HG02798 (cell line): ENCODE measurements around the gene THSD4.

Experiments
- ATAC-seq: cut with Tn5 transposase; IDR thresholded peaks from one replicate; pipeline ENCODE4 v1.9.1; 2021; ENCODE audit warnings: mild to moderate bottlenecking; ENCODE audit not compliant: unreplicated experiment, poor library complexity

THSD4 gene

DNA sequence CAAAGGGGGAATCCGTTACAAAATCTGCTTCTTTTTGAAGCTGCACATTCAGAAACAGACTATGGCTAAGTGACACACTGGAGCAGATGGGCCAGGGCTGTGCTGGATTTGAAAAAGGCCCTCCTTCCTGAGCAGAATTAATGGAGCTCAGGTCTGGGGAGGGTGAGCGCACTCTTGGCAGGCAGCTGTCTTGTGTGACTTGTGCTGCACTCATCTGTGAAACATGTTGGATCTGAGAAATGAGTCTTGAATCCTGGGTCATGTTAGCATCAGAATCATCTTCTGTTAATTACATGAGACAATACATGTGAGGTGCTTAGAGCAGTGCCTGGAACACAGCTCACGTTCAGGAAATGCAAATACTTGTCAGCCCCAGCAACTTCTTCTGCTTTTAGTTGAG is 219.6 kb downstream of the THSD4 start:
- no peak for ATAC-seq

DNA sequence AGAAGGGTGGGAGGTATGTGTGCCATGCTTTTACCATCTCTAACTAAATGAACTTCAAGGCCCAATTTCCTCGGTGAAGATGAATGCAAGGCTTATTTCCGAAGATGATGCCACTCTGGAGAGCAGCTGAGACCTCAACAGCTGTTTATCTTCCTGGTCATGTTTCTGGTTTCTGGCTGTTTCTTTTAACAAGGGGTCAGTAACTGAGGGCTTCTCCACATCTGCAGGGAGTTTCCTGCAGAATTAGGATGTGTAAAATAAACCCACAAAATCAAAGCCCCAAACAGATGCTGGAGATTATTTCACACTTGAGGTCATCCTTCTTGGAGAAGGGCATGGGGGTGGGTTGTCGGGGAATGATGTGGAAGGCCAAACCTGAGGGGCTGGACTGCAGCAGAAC is 220.3 kb downstream of the THSD4 start:
- no peak for ATAC-seq

DNA sequence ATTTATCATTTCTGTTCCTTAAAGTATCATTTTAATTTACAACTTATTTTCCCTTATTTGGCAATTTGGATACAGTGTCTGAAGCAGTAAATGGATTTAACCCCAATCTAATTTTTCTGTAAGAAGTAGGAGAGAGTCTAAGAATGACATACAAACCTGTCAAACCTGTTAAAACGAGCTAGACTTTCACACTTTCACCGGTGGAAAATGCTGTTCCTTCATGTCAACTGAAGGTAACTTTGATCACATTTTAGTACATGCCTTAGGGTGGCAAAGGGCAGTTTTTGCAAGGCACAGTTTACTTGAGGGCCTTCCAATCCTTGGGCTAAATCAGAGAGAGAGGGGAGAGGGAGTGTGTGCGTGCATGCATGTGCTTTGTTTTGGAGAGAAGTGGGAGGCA is 221.4 kb downstream of the THSD4 start:
- ATAC-seq = no peak

DNA sequence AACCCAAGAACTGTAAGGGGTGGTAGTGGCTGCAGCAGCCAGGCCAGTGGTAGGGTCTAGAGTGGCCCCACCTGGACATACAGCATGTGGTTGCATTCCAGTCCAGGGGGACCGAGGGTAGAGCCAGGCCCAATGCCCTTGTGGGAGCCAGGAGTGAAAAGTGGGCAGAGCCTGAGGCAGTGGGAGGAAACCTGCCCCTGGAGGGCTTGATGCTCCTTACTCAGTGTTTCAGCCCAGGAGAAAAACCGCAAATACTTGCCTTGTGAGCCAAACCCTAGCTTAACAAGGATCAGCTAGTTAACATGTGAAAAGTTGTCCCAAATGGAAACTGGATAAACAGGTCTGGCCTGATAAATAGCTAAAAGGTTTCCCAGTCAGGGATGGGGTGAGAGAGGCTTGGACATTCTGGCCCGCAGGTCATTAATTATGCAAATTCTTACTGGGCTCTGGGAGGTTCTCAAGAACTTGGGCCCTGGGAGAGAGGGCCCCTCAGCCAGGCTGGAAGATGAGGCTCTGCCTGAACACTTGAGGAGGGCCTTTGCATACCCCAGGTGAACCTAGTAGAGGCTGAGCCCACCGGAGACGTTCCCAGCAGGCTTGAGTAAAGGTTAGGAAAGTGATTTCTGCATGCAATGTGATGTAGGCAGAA is 222.1 kb downstream of the THSD4 start:
- ATAC-seq = no peak

DNA sequence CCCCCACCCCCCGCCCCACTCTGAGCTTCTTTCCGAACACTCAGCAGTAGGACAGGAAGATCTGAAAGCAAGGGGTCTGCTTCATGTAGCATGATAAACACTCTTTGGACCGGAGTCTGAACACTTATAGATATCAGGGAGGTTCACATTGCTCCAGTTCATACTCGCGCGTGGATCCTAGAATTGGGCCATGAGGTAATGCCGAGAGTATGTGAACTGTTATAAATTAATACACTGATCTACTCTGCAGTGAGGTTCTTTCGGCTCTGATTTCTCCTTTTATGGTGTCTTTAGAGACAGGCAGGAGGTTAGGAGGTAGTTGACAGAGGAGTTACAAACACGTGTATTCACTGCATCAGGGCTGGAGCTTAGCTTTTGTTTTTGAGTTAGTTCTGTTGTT is 223.0 kb downstream of the THSD4 start:
- no peak for ATAC-seq

DNA sequence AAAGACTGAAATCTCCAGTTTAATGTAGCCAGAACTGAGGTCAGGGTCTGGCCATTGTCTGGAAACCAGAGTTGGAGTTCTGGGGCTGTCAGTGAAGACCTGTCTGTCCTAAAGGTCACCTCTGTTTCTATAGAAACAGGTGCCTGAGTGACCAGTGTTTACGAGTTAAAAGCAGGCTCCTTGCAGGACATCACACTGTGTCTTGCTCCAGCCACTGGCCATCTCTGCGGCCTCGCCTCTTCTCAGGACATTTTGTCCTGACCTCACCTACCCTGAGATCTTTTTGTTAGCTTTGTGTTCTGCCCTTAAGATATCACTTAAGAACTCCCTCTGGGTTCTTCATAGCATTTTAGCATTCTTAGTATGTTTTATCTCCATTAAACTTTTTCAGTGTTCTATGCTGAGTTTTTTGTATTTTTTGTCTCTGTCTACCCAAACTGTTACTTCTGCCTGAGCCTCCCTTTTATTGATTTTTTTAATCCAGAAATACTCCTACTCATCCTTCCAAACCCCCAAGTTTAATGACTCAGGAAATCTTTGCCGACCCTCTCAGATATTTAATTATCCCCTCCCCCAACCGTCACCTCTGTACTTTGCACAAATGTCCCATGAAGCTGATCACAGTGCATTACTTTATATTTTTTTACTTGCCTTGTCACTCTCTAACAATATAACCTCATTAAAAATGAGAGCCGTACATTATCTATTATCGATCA is 223.7 kb downstream of the THSD4 start:
- ATAC-seq = no peak

DNA sequence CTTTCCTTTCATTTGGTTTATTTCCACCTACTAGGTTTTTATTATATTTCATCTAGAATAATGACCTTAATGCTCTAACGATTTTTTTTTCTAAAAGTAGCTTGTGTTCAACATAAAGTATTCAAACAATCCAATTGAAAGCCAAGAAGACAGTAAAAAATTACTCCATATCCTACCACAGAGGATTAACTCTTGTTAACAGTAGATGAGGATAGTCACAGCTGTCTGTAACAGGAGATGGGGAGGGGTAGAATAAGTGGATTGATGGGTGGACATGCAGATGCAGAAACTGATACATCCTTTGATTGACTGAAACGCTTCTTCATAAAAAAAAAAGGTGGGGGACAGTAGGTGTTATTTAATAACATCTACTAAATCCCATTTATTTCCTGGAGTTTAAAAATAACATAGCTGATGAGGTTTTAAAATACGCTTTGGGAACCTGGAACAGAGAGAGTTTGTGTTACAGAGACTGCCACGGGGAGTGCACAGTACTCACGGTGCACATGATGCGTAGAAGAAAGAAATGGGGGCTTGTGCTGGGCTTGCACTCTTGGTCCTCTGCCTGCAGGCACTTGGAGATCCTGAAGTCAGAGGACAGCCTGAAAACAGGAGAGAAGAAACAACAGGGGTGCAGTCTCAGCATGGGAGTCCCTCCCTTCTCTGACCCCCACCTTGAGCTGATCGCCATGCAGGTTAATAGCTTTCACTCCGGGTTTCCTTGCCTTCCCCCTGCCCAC is 226.7 kb downstream of the THSD4 start:
- no peak for ATAC-seq

DNA sequence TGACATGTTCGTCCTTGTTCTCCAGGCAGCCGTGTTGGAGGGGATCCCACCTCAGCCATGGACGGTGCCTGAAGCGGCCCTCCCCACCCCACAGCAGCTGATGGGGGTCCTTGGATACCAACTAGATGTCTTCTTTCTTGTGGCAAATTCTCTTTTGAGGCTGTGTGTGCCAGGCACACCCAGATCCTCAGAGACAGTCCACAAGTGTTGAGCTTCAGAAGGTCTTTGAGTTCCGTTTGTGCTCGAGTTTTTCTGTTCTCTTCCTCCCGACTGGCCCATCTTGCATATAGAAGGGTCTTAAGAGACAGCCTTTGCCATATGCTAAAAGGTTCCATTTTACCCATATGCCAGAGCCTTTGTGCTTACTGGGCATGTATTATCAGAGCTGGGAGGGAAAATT is 227.4 kb downstream of the THSD4 start:
- no peak for ATAC-seq

DNA sequence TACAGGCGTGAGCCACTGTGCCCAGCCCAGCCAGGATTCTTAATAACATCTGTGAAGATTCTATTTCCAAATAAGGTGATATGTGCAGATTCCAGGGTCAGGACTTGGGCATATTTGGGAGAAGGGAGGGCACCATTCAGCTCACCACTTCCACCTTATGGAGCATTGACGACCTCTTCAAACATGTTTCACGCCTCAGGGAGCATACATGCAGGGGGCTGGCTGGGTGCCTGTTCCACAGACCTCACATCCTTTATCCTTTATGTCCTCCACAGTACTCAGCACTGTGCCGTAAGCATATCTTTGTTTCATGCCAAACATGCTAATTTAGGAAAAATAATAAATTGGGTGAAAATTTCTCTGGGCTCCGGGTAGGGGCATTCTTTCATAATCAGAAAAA is 229.0 kb downstream of the THSD4 start:
- ATAC-seq = no peak

DNA sequence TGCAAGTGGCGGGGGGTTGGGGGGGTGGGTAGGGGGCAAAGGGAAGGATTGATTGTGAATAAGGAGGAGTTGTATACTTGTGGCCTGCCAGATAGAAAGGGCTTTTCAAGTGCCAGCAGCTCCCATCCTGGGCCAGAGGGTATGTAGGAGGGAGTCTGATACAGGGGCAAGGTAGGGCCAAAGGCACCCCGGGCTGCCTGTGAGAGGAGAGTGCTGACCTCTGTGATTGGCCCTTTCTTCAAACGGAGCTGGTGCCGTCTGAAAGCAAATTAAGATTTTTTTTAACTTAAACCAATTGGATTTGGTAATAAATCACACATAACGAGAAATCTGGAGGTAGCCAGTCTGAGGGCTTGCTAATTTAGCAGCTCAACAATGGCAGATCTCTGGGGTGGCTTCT is 229.9 kb downstream of the THSD4 start:
- no peak for ATAC-seq

DNA sequence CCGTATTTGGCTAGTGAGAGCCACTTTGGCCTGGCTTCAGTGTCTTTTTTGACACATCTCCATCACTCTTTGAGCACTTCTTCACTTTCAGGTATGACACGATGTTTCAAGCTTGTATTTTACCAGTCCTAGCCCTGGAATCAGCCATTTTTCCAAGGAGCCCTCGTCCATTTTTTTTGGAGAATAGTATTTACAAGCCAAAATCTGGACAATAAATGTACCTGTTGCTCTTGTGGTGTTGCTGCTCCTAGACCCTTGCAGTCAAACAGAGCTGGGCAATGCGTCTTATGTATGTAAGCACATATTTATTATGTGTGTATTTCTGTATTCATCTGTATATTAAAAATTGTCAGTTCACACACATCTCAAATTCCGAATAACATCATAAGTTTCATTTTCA is 231.2 kb downstream of the THSD4 start:
- ATAC-seq = no peak

DNA sequence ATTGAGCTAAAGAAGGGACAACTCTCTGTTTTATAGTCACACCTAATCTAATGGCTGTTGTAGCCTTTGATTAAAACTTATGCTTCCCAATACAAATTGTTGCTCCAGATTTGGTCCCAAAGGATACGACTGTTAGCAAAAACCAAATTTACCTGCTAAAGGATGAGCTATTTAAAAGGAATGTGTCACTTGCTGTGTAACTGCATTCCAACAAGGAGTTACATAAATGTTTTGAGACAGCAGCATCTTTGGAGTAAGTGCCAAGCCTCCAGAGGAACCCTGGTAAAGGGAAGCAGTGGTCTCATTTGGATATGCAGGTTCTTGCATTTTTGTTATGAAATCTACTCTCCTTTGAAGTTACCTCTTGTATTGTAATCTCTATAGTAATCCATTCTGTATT is 233.3 kb downstream of the THSD4 start:
- no peak for ATAC-seq

DNA sequence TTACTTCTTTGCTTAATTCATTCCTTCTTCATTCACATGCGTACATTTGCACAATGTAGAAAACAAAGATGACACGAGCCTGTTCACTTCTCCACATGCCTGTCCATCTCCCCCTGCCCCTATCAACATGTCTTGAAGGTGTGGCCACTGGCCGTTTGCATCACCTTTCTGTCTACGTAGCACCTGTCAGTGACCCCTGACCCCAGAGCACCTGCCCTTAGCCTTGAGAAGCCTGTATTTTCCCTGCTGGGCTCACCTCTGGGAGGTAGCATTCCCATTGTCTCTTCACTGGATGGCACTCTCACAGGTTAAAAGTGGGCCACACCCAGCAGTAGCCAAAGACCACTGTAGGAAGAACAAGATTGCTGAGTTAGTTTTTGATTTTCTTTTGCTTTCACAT is 234.1 kb downstream of the THSD4 start:
- no peak for ATAC-seq

DNA sequence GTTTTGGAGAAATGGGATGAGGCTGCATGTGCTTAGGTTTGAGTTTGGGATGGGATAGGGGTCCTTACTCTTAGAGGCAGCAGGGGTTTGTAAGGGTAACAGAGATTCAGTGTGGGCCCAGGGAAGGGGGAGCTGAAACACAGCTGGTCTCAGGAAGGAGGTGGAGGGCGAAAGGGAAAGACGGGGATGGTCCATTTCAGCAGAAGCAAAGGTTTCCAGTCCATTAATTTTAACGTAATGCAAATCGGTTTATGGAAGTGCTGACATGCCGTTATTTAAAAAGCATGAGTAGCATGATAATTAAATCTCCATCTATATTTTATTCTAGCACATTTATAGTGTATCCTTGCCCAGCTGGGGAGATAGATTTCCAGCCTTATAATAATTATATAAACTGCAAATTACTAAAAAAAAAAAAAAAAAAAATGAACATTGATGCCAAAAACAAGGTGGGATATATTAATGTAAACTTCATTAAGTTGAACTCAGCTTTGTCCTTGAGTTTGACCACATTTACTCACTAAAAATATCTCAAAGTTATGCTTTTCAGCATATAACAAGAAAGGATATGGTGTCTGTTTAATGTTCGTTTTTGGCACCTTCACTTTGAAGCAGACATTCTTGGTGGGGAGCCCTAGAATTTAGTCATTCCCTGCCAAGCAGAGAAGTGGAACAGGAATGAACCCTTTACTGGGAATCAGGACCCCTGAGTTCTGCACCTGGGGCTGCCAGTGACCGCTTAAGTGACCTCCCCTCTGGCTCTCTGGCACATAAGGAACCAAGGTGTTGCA is 234.7 kb downstream of the THSD4 start:
- ATAC-seq = no peak

DNA sequence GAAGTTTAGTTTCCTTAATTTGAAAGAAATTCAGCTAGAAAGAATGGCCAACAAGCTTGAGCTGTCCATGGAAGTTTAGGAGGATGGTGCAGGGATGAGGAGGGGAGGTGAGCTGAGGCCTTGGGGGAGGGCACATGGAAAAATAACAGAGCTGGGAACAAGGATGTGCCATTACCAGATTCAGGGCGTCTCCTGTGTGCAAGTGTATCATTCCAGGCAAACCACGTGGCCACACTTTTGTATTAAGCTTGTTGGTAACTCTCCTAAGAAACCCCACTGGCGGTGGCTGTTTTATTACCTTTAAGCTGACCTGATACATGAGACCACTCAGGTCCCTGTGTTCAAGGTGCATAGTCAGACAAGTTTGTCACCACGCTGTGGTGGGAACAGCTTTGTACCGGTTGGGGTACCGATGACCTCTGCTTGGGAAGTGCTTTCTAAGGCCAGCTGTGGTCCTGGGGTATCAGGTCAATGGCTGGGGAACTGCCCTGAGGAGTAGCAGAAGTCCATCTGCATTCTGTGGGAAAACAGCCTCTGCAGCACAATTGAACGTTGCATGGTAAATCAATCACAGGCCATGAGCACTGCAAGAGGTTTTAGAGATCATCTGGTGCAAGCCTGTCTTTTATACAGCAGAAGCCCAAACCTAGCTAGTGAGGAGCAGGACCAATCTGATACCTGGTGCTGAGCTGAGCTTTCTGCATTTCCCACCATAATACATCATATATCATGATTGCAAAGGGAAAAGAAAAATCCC is 235.5 kb downstream of the THSD4 start:
- ATAC-seq = no peak

DNA sequence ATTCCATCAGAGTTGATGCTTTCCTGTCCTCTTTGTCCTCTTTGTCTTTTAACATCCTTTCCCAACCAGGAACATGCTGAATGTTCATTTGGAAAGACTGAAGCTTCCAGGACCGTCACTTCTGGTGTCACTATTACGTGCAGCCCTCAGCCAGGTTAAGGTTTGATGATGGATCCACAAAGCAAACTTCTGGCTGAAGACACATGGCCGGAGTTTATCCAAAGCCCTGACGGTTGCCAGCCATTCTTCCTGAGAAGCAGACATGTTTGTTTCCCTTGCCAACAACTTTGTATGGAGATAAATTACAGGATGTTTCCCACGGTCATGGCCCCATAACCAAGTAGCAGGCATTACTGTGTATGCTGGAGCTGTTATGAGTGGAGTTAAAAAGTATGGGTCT is 236.9 kb downstream of the THSD4 start:
- ATAC-seq = no peak

DNA sequence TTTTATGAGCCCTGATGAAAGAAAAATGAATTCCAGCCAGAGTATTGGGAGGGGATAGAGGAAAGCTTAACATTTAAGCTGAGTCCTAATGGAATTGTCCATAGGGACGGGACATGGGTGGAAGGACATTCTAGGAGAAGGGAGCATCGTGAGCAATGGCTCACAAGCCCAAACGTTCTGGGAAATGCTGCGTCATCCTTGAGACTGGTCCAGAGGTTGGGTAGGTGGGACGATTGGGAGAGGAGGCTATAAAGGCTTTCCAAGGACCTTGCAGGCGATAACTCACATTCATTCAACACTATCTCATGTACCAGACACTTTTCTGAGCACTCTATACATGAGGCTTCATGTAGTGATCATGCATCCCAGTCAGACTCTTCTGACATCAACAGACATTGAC is 237.5 kb downstream of the THSD4 start:
- ATAC-seq = no peak

DNA sequence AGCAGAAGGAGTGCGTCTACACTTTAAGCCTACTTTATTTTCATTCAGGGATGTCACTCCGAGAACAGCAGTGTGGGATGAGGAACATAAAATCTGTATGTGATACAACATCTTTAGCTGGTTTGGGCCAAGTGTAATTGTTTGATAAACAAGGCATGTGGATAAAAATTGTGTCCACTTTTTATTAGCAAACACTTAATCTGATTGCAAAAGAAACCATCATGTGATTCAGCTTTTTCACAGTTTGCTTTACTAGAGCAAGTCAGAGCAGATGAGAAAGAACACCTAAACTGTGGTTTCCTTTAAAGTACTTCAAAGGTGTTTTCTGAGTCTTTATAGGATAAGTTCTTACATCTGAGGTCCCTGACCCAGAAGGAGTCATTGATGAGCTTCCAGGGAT is 237.9 kb downstream of the THSD4 start:
- ATAC-seq = no peak

DNA sequence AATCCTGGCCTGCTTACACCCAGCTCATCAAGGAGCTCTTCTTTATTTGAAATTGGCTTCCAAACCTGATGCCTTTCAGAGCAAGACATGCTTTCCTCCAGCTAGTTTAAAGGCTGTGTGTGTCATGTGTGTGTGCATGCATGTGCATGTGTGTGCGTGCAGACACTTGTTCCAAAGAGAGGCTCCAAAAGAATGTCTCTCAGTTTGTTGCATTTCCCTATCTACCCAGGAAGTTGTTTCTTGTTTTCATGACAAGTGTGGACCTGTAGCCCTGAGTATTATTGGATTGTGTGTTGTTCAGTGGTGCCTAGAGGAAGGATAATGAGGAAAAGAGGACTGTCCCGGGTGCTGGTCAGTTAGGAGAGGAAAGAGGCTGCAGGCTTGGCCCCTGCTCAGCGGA is 240.0 kb downstream of the THSD4 start:
- ATAC-seq = no peak

DNA sequence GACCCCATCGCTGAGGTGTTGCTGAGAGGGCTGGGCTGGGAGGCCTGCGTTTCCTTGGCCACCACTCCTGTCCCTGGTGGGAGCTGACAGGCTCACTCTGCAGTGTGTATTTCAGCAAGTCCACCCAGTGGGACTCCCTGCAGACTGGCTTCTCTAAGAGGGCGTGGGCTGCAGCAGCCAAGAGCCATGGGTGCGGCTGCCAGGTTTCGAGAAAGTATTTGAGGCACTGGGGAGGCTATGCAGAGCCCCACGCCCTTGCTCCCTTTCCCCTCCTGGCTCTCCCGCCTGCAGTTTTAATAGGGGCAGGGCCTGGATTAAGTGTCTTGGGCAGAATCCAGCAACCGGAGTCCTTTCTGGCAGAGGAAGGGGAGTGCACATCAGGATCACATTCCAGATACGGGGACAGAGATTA is 242.1 kb downstream of the THSD4 start:
- no peak for ATAC-seq
